ENCODE results near the gene MPEG1. TPM values are rescaled to one million over a fixed set of nuclear protein-coding genes. Genes with fewer than 3 reads are reported as not detected.

The MPEG1 gene
- total and polyA plus RNA-seq, 2 of the 13 experiments (the other 11 are each of a cell fraction or from before 2014, with no cell fraction given): not detected

DNA sequence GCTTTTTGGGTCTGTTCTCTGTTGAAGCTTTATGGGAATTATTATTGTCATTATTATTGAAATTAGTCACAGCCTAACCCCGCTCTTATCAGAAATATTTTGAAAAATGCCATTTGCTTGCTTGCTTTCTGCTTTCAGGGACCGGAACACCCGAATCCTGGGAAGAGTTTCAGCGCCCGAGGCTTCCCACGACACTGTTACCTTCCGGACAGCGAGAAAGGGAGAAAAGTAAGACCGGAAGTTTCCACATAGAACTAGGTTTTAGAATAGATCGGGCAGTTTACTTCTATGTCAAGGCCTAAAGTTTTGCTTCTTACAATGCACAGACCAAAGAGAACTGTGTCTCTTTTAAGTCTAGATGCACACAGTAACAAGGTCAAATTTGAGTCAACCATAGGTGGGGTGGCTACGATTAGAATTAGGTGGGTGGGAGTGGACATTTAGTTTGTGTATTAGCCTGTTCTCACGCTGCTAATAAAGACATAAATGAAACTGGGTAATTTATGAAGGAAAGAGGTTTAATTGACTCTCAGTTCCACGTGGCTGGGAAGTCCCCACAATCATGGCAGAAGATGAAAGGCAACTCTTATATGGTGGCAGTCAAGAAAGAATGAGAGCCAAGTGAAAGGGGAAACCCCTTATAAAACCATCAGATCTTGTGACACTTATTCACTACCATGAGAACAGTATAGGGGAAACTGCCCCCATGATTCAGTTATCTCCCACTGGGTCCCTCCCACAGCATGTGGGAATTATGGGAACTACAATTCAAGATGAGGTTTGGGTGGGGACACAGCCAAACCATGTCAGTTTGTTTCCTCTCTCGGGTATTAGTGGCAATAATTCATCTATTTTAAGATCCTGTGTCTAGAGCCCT, 12.9 kb downstream of the MPEG1 start:
- Histone ChIP-seq H3K79me2 (ENCODE audit: insufficient read depth, low read length) (no peaks in the 10 kb centered on the region), H3K27ac (ENCODE audit: extremely low read length, insufficient read depth, low read length) (no peak overlapping the region), H3K4me2 (ENCODE audit: low read depth, low read length) (no peak overlapping the region), H3K9me3 (ENCODE audit: low read length) (no peaks in the 10 kb centered on the region), H3K4me1 (ENCODE audit: insufficient read depth, low read length) (peaks cover 9% of the 10 kb centered on the region; the same call in 1 of the 2 replicates), H3K36me3 (replicated peaks in 1 of 2; ENCODE audit: control insufficient read depth in 1 of 2, insufficient read depth in 2 of 2, low read length in 2 of 2) (peaks cover 6% of the 10 kb centered on the region in 2 experiments; a peak in 2 of 5 replicates), H3K9ac (ENCODE audit: insufficient read depth, low read depth, low read length) (no peak overlapping the region), H3K4me3 (replicated peaks in 1 of 3; ENCODE audit: insufficient read depth in 1 of 3, low read depth in 2 of 3, low read length in 3 of 3) (no peak overlapping the region), H3K27me3 (ENCODE audit: control insufficient read depth in 1 of 2, insufficient read depth in 2 of 2, low read length in 2 of 2) (no peaks in the 10 kb centered on the region), H2AFZ (ENCODE audit: low read length) (no peak overlapping the region), H4K20me1 (ENCODE audit: insufficient read depth, low read length) (no peaks in the 10 kb centered on the region)
- 93% methylated on average over 14 of the region's 14 CpGs for WGBS (ENCODE audit: low lambda C conversion rate)
- FAIRE-seq (no peak), DNase-seq (ENCODE audit: low spot score) (no peak), ATAC-seq (no peak)
- POLR2A ChIA-PET: no interaction called here
- CTCF ChIA-PET (ENCODE audit: low intra/inter-chr PET ratio, low total read pairs): no interaction called here
- intact Hi-C loops (cut with micrococcal nuclease; ENCODE audit: unreplicated experiment): loop anchor here (10.0 kb wide), 1 partner anchor 55 kb away; the partner anchor contains the start of gene FAM111A
- BruUV-seq (replicated peaks): no TSS peak
- in situ Hi-C loops (cut with HindIII; ENCODE audit: extremely low pct_ligation_motif_present, low pct_unique_long_range_greater_than_20kb): loop anchor here (25.0 kb wide), 1 partner anchor 488 kb away; no protein-coding TSS in a partner anchor
- TF ChIP-seq ZNF670 (CRISPR knock-in tag; IDR thresholded peaks at IDR 0.05; ENCODE audit: borderline replicate concordance) (no peak), MYC (CRISPR knock-in tag; IDR thresholded peaks at IDR 0.05; ENCODE audit: borderline replicate concordance) (no peak), ZNF326 (CRISPR knock-in tag; IDR thresholded peaks at IDR 0.05; ENCODE audit: borderline replicate concordance) (no peak), PLRG1 (conservative IDR thresholded peaks at IDR 0.05) (no peak), NCOA1 (CRISPR knock-in tag; IDR thresholded peaks at IDR 0.05) (no peak), ZBTB38 (CRISPR knock-in tag; IDR thresholded peaks at IDR 0.05) (no peak), NCOA2 (CRISPR knock-in tag; IDR thresholded peaks at IDR 0.05) (no peak), FOXK2 (IDR thresholded peaks at IDR 0.05) (no peak), STAT5B (CRISPR knock-in tag; IDR thresholded peaks at IDR 0.05) (no peak), ZSCAN9 (CRISPR knock-in tag; IDR thresholded peaks at IDR 0.05; ENCODE audit: borderline replicate concordance) (no peak), DMAP1 (CRISPR knock-in tag; IDR thresholded peaks at IDR 0.05) (no peak)
- TF ChIP-seq, protein P1, sequence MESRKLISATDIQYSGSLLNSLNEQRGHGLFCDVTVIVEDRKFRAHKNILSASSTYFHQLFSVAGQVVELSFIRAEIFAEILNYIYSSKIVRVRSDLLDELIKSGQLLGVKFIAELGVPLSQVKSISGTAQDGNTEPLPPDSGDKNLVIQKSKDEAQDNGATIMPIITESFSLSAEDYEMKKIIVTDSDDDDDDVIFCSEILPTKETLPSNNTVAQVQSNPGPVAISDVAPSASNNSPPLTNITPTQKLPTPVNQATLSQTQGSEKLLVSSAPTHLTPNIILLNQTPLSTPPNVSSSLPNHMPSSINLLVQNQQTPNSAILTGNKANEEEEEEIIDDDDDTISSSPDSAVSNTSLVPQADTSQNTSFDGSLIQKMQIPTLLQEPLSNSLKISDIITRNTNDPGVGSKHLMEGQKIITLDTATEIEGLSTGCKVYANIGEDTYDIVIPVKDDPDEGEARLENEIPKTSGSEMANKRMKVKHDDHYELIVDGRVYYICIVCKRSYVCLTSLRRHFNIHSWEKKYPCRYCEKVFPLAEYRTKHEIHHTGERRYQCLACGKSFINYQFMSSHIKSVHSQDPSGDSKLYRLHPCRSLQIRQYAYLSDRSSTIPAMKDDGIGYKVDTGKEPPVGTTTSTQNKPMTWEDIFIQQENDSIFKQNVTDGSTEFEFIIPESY (CRISPR knock-in tag; IDR thresholded peaks at IDR 0.05): no peak
- TF ChIP-seq, protein P2, sequence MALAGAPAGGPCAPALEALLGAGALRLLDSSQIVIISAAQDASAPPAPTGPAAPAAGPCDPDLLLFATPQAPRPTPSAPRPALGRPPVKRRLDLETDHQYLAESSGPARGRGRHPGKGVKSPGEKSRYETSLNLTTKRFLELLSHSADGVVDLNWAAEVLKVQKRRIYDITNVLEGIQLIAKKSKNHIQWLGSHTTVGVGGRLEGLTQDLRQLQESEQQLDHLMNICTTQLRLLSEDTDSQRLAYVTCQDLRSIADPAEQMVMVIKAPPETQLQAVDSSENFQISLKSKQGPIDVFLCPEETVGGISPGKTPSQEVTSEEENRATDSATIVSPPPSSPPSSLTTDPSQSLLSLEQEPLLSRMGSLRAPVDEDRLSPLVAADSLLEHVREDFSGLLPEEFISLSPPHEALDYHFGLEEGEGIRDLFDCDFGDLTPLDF (CRISPR knock-in tag; IDR thresholded peaks at IDR 0.05): no peak
- TF ChIP-seq, protein P3, sequence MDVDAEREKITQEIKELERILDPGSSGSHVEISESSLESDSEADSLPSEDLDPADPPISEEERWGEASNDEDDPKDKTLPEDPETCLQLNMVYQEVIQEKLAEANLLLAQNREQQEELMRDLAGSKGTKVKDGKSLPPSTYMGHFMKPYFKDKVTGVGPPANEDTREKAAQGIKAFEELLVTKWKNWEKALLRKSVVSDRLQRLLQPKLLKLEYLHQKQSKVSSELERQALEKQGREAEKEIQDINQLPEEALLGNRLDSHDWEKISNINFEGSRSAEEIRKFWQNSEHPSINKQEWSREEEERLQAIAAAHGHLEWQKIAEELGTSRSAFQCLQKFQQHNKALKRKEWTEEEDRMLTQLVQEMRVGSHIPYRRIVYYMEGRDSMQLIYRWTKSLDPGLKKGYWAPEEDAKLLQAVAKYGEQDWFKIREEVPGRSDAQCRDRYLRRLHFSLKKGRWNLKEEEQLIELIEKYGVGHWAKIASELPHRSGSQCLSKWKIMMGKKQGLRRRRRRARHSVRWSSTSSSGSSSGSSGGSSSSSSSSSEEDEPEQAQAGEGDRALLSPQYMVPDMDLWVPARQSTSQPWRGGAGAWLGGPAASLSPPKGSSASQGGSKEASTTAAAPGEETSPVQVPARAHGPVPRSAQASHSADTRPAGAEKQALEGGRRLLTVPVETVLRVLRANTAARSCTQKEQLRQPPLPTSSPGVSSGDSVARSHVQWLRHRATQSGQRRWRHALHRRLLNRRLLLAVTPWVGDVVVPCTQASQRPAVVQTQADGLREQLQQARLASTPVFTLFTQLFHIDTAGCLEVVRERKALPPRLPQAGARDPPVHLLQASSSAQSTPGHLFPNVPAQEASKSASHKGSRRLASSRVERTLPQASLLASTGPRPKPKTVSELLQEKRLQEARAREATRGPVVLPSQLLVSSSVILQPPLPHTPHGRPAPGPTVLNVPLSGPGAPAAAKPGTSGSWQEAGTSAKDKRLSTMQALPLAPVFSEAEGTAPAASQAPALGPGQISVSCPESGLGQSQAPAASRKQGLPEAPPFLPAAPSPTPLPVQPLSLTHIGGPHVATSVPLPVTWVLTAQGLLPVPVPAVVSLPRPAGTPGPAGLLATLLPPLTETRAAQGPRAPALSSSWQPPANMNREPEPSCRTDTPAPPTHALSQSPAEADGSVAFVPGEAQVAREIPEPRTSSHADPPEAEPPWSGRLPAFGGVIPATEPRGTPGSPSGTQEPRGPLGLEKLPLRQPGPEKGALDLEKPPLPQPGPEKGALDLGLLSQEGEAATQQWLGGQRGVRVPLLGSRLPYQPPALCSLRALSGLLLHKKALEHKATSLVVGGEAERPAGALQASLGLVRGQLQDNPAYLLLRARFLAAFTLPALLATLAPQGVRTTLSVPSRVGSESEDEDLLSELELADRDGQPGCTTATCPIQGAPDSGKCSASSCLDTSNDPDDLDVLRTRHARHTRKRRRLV (CRISPR knock-in tag; IDR thresholded peaks at IDR 0.05): no peak

Data from HepG2 (cell line).